G401.6 (cell line): ENCODE results near the gene EMX1.

Experiments
- FAIRE-seq: peaks from 2 replicates; lab custom pipeline; 2012; peaks lifted over from hg19 to GRCh38; lab: Jason Lieb, UNC

Gene EMX1

GRCh38 chr2:72925328-72925943 is 8.1 kb downstream of the EMX1 start:
- FAIRE-seq = no peak

DNA sequence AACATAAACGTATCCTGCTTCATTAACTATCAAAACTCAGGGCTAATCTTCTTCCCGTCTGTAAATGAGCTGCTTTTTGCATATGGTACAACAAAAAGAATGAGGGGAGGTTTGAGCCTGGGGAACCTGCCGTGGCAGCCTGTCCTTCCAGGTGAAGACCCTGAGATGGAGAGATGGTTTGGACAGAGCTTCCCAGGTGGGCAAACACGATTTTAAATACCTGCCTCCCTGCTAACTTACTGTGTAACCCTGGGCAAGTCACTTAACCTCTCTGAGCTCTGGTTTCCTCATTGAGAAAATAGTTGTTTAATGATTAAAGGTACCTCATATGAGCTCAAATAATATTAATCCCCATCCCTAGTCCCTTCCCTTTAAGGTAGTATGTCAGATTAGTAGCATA is 9.0 kb downstream of the EMX1 start:
- FAIRE-seq = no peak

GRCh38 chr2:72926811-72927465 is 9.6 kb downstream of the EMX1 start:
- no peak for FAIRE-seq

DNA sequence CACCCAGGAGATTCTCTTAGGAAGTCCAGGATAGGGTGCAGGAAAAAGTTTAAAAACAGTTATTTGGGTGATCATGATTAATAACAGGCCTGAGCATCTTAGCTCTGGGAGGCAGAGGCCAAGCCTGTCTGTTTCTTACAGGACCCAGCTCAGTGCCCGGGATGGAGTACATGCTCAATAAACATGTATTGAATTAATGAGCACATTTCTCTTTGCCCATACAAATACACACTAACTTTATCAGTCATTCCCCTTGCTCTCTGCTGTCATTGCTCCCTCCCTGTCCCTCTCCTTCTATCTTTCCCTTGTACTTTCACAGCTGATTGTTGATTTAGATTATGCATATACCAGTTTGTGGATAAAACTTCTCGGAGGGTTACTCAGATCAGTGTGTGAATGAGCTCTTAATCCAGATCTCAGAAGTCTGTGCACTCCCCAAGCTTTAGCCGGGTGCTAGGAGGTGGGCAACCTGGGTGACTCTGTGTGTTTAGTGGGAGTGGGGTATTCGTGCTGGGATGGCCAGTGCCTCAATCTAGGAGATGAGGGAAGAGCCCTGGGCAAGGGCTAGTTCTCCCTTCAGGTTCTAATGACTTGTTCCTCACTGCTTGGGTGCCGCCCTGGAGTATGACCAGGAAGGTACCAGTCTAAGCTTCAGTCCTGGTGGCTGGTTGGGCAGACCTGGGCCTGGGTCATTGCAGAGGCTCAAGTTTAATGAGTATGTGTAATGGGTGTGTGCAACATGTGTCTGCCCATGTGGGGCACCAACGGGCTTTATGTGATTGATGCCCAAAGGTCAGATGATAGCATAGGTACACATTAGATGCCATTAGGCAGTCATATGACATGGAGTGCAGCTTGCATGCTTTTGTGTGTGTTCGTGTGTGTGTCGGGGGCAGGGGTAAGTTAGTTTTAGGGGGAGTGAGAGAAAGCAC is 10.6 kb downstream of the EMX1 start:
- FAIRE-seq = no peak

DNA sequence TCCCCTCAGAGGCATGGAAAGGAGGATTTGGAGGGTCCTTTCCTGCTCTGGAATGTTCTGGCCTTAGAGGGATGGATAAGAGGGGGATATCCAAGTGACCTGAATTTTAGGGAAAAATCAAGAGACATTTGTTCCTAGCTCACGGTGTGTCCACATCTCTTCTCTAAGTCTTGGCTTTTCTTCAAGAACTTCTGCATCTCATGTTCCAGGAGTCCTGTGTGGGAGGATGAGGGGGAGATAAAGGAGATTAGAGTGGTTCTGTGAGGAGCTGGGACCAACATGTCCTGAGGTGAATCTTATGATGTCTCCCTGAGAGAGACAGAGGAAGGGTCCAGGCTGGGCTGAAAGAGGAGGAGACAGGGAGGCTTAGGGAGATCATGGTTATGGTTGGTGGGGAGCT is 11.7 kb downstream of the EMX1 start:
- FAIRE-seq = no peak

DNA sequence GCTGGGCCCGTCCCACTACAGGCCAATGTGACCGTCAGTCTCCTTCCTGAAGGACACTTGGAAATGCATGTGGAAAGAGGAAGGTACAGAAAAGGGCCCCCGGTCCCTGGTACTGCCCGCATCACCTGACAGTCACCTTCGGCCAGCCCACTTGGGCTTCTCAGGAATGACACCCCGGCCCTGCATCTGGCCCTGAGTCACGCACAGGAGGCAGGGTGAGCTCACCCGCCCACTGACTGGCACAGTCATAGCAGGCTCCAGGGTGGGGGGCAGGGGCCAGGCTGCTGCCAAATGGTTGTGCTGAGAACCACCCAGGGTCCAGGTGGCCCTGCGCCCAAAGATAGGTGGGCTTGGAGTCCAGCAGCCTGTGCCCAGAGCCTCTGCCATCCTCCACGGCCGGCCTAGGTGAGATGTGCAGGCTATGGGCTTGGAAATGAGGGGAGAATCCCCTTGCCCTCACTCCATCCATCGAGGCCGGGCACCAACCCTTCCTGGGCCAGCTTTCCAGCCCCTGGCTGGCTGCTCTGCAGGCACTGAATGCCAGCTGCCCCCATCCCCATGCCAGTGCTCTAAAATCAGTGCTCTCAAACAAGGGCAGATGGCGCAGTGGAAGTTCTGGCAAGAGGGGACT is 14.1 kb downstream of the EMX1 start:
- FAIRE-seq = no peak

DNA sequence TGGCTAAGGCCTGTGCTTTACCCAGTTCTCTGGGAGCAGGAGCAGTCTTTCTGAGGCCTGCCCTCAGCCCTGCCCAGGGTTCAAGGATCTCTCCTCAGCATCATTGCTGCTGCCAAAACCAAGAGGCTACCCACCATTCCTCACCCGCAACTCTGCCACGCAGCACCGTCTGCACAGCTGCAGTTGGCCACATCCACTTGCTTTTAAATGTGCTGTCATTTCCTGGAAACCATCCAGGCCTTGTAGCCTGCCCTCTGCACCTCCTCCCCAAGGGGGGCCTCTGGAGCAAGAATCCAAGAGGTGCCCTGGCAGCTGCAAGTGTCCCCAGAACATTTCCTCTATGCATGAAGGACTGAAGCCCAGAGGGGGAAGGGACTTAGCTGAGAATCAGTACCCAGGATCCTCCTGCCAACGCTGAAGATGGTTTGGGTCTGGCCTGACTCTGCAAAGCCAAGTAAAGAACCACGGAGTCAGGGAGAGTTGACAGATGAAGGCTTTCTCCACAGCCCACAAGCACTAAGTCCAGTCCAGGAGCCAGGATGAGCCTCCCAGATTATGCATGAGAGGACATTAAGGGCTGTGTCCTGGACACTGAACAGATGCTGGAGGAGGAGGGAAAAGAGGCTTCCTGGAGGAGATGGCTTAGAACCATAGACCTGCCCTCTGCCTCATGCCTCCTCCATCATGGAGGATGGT is 14.9 kb downstream of the EMX1 start:
- no peak for FAIRE-seq

GRCh38 chr2:72932805-72933204 is 15.5 kb downstream of the EMX1 start:
- no peak for FAIRE-seq

- no peak for FAIRE-seq
Measured at GRCh38 chr2:72933207-72933606, 15.9 kb downstream of the EMX1 start.

- no peak for FAIRE-seq
Measured at GRCh38 chr2:72933646-72934151, 16.4 kb downstream of the EMX1 start.

- no peak for FAIRE-seq
Measured at GRCh38 chr2:72934683-72935610, 17.6 kb downstream of the EMX1 start.

- no peak for FAIRE-seq
Measured at GRCh38 chr2:72935611-72935957, 18.3 kb downstream of the EMX1 start.

DNA sequence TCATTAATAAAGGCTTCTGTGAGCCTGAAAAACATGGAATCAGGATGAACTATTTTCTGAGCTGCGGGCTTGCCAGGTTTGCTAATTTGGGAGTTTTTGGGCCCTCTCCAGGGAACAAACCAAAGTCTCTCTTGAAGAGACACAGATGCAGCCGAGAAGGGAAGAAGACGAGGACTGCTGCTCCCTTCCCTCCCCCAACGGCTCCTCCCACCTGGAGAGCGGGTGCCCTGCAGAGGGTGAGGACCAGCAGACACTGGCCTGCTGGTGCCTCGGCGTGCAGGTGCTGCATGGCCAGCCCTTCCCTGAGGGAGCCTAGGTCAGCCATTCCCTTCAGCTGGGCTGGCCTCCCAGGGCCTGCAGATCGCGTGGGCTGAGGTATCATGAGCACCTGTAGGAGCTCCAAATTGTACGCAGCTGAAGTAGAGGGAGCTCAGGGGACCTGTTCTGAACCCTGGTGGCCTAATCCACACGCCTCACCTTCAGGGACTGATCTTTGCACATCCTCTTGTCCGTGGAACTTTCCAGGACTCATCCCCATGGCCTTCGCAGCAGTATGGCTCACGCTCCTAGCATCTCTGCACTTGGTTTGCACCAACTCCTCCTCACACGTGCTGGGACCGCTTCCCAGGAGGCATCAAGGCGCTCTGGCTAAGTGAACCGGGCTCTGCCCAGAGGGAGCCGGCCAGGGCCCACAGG is 19.5 kb downstream of the EMX1 start:
- no peak for FAIRE-seq

DNA sequence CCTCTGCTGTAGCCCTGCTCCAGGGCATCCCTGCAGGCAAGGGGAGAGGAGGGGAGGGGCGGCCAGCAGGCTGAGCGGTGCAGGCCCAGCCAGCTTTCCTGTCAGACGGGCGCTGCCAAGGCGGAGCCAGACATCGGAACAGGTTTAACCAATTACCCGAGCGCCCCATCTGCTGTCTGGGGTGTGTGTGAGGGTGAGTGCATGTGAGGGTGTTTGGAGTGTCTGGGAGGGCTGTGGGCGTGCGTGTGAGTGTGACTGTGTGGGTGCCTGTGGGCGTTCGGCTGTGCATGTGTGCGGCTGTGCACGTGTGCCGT is 20.0 kb downstream of the EMX1 start:
- no peak for FAIRE-seq

GRCh38 chr2:72938455-72938854 is 21.1 kb downstream of the EMX1 start:
- FAIRE-seq = no peak

- no peak for FAIRE-seq
Measured at GRCh38 chr2:72940361-72940760, 23.0 kb downstream of the EMX1 start.

DNA sequence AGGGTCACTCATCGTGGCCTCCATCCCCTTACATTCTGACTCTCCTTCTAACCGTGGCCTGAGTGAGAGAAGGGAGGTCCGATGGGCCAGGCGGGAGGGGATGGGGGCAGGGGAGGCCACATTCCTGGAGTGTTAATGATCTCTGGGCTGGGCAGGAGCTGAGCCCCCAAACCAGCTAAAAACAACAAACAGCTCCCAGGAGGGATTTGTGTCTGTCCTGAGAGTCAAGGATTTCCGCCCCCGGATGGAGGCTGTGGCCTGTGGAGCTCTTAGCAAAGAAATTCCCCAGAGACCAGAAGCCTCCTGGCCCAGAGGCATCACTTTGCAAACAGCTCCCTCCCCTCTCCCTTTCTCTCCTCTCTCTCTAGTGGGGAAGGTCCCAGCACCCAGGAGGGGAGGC is 23.5 kb downstream of the EMX1 start:
- no peak for FAIRE-seq

- no peak for FAIRE-seq
Measured at GRCh38 chr2:72942293-72942692, 25.0 kb downstream of the EMX1 start.

GRCh38 chr2:72942881-72943418 is 25.6 kb downstream of the EMX1 start:
- no peak for FAIRE-seq
